Activated T-cell treated with anti-CD3 and anti-CD28 coated beads, Interleukin-2, amount 50 U/mL, for 72 hours (primary cell): ENCODE measurements around the gene CYSTM1. TPM values are rescaled to one million over a fixed set of nuclear protein-coding genes. Genes with fewer than 3 reads are reported as not detected.

ENCODE experiments used
- ATAC-seq, 2 donors: fragments of 150-1000 bp; cut with Tn5 transposase; replicated peaks in 1 of 2; 2 replicates each; pipeline ENCODE4 v1.10.0; 2021; ENCODE audit warnings: moderate library complexity in 2 of 2, mild to moderate bottlenecking in 1 of 2
- DNase-seq, 2 donors: peaks; one replicate each; pipeline ENCODE4 v3.0.0; 2021 to 2022; ENCODE audit warnings: mixed read lengths in 1 of 2
- H3K27ac Mint-ChIP-seq: one replicate; pipeline ENCODE4 v1.8.0; 2022; ENCODE audit warnings: mild to moderate bottlenecking, moderate library complexity, mixed read lengths
- H3K27me3 Mint-ChIP-seq: one replicate; pipeline ENCODE4 v1.8.0; 2022; ENCODE audit warnings: low read depth, mixed read lengths
- H3K36me3 Mint-ChIP-seq, 2 donors: one replicate each; pipeline ENCODE4 v1.8.0; 2022; ENCODE audit warnings: mixed read lengths in 2 of 2, mild to moderate bottlenecking in 1 of 2; ENCODE audit not compliant: insufficient read depth in 2 of 2
- H3K4me1 Mint-ChIP-seq: one replicate; pipeline ENCODE4 v1.8.0; 2022; ENCODE audit warnings: low read depth, mixed read lengths
- H3K4me3 Mint-ChIP-seq, 2 donors: one replicate each; pipeline ENCODE4 v1.8.0; 2022; ENCODE audit warnings: mild to moderate bottlenecking in 2 of 2, mixed read lengths in 2 of 2, moderate library complexity in 2 of 2
- H3K9me3 Mint-ChIP-seq, 2 donors: one replicate each; pipeline ENCODE4 v1.8.0; 2022; ENCODE audit warnings: mixed read lengths in 2 of 2
- total RNA-seq, 2 donors: library from RNA; stranded (reverse); gene quantifications; one replicate each; pipeline ENCODE4 v1.2.3, GENCODE V29; 2022

CYSTM1 gene
- total RNA-seq, 2 donors from 2014 or later, result 15.3 to 18.9 TPM

- Mint-ChIP-seq H3K4me1 (peaks cover 43% of the 10 kb centered on the region), H3K27ac (no peak overlapping the region), H3K9me3 (no peaks in the 10 kb centered on the region), H3K4me3 (no peak overlapping the region), H3K36me3 (peaks cover 12 to 13% of the 10 kb centered on the region in 2 donors), H3K27me3 (no peaks in the 10 kb centered on the region)
- no peak for ATAC-seq
- DNase-seq, result no peak
Measured at GRCh38 chr5:140256726-140257125, 81.7 kb downstream of the CYSTM1 start.

- Mint-ChIP-seq H3K27me3 (no peaks in the 10 kb centered on the region), H3K9me3 (no peaks in the 10 kb centered on the region), H3K4me1 (peaks cover 32% of the 10 kb centered on the region), H3K36me3 (peaks cover 11 to 12% of the 10 kb centered on the region in 2 donors), H3K4me3 (no peak overlapping the region), H3K27ac (peak overlapping the region; percentile 77)
- DNase-seq (no peak), ATAC-seq (no peak)
Measured at GRCh38 chr5:140258016-140258415, 83.0 kb downstream of the CYSTM1 start.

GRCh38 chr5:140258873-140259272 lies 83.9 kb downstream of the CYSTM1 start:
- no peak for DNase-seq
- Mint-ChIP-seq H3K27ac (peak overlapping the region; percentile 49), H3K9me3 (no peaks in the 10 kb centered on the region), H3K36me3 (peaks cover 11 to 12% of the 10 kb centered on the region in 2 donors), H3K4me1 (peaks cover 32% of the 10 kb centered on the region), H3K27me3 (no peaks in the 10 kb centered on the region), H3K4me3 (peak overlapping the region in 1 of 2 donors; percentile 24)
- no peak for ATAC-seq

- Mint-ChIP-seq H3K36me3 (peaks cover 11 to 12% of the 10 kb centered on the region in 2 donors), H3K4me1 (peaks cover 32% of the 10 kb centered on the region), H3K27me3 (no peaks in the 10 kb centered on the region), H3K4me3 (peak overlapping the region; percentile 1 to 29), H3K9me3 (no peaks in the 10 kb centered on the region), H3K27ac (peak overlapping the region; percentile 69)
- peak; percentile 24 to 25 for DNase-seq
- ATAC-seq, result peak; percentile 62 to 63
Measured at GRCh38 chr5:140259500-140259899, 84.5 kb downstream of the CYSTM1 start.

- H3K4me1 Mint-ChIP-seq, result peaks cover 35% of the 10 kb centered on the region
- H3K27ac Mint-ChIP-seq, result no peak overlapping the region
- no peaks in the 10 kb centered on the region for H3K9me3 Mint-ChIP-seq
- H3K4me3 Mint-ChIP-seq, result no peak overlapping the region
- peaks cover 11 to 12% of the 10 kb centered on the region in 2 donors for H3K36me3 Mint-ChIP-seq
- H3K27me3 Mint-ChIP-seq, result no peaks in the 10 kb centered on the region
- DNase-seq (no peak), ATAC-seq (no peak)
Measured at GRCh38 chr5:140260089-140260656, 85.2 kb downstream of the CYSTM1 start.

- DNase-seq, result peak; percentile 24 to 28
Measured at GRCh38 chr5:140261403-140262171, 86.6 kb downstream of the CYSTM1 start.

GRCh38 chr5:140262221-140262620 lies 87.2 kb downstream of the CYSTM1 start:
- ATAC-seq (no peak), DNase-seq (no peak)
- Mint-ChIP-seq H3K36me3 (peaks cover 11 to 12% of the 10 kb centered on the region in 2 donors), H3K9me3 (no peaks in the 10 kb centered on the region), H3K4me1 (peaks cover 56% of the 10 kb centered on the region), H3K27ac (peak overlapping the region; percentile 3), H3K4me3 (no peak overlapping the region), H3K27me3 (no peaks in the 10 kb centered on the region)

More at GRCh38 chr5:140261403-140262171, 86.6 kb downstream of the CYSTM1 start:
- Mint-ChIP-seq H3K27ac (peak overlapping the region; percentile 47), H3K9me3 (no peaks in the 10 kb centered on the region), H3K4me3 (peak overlapping the region in 1 of 2 donors; percentile 28), H3K36me3 (peaks cover 11 to 12% of the 10 kb centered on the region in 2 donors), H3K27me3 (no peaks in the 10 kb centered on the region), H3K4me1 (peaks cover 49% of the 10 kb centered on the region)
- ATAC-seq, result peak; percentile 80 to 82

- peaks cover 9% of the 10 kb centered on the region in 2 donors for H3K36me3 Mint-ChIP-seq
- H3K27ac Mint-ChIP-seq, result no peak overlapping the region
- DNase-seq, result no peak
- no peaks in the 10 kb centered on the region for H3K9me3 Mint-ChIP-seq
- peaks cover 62% of the 10 kb centered on the region for H3K4me1 Mint-ChIP-seq
- H3K4me3 Mint-ChIP-seq, result no peak overlapping the region
- no peaks in the 10 kb centered on the region for H3K27me3 Mint-ChIP-seq
- ATAC-seq, result no peak
Measured at GRCh38 chr5:140262839-140263238, 87.9 kb downstream of the CYSTM1 start.

- H3K36me3 Mint-ChIP-seq, result no peaks in the 10 kb centered on the region
- ATAC-seq, result no peak
- no peaks in the 10 kb centered on the region for H3K27me3 Mint-ChIP-seq
- H3K4me3 Mint-ChIP-seq, result no peak overlapping the region
- DNase-seq, result no peak
- no peaks in the 10 kb centered on the region for H3K9me3 Mint-ChIP-seq
- no peak overlapping the region for H3K27ac Mint-ChIP-seq
- H3K4me1 Mint-ChIP-seq, result peaks cover 42% of the 10 kb centered on the region
Measured at GRCh38 chr5:140265845-140266244, 90.9 kb downstream of the CYSTM1 start.

- peak overlapping the region; percentile 3 for H3K27ac Mint-ChIP-seq
- H3K9me3 Mint-ChIP-seq, result no peaks in the 10 kb centered on the region
- H3K4me1 Mint-ChIP-seq, result peaks cover 36% of the 10 kb centered on the region
- H3K4me3 Mint-ChIP-seq, result peak overlapping the region; percentile 68 to 75
- no peaks in the 10 kb centered on the region for H3K27me3 Mint-ChIP-seq
- no peak for DNase-seq
- no peaks in the 10 kb centered on the region for H3K36me3 Mint-ChIP-seq
- ATAC-seq, result peak; percentile 50 to 56
Measured at GRCh38 chr5:140266471-140267200, 91.6 kb downstream of the CYSTM1 start.

- peak overlapping the region; percentile 62 for H3K27ac Mint-ChIP-seq
- H3K36me3 Mint-ChIP-seq, result no peaks in the 10 kb centered on the region
- H3K9me3 Mint-ChIP-seq, result no peaks in the 10 kb centered on the region
- H3K27me3 Mint-ChIP-seq, result no peaks in the 10 kb centered on the region
- ATAC-seq (peak; percentile 65 to 72), DNase-seq (no peak)
- peaks cover 34% of the 10 kb centered on the region for H3K4me1 Mint-ChIP-seq
- peak overlapping the region; percentile 68 to 75 for H3K4me3 Mint-ChIP-seq
Measured at GRCh38 chr5:140267201-140267540, 92.2 kb downstream of the CYSTM1 start.

- Mint-ChIP-seq H3K27me3 (no peaks in the 10 kb centered on the region), H3K9me3 (no peaks in the 10 kb centered on the region), H3K4me3 (peak overlapping the region; percentile 68 to 75), H3K36me3 (no peaks in the 10 kb centered on the region), H3K27ac (peak overlapping the region; percentile 62), H3K4me1 (peaks cover 34% of the 10 kb centered on the region)
- no peak for DNase-seq
- peak in 1 of 2 donors; percentile 9 for ATAC-seq
Measured at GRCh38 chr5:140267559-140268018, 92.6 kb downstream of the CYSTM1 start.

GRCh38 chr5:140270008-140270407 lies 95.0 kb downstream of the CYSTM1 start:
- Mint-ChIP-seq H3K4me3 (no peak overlapping the region), H3K27me3 (no peaks in the 10 kb centered on the region), H3K4me1 (peaks cover 43% of the 10 kb centered on the region), H3K36me3 (peaks cover 0 to 2% of the 10 kb centered on the region in 2 donors), H3K27ac (no peak overlapping the region), H3K9me3 (no peaks in the 10 kb centered on the region)
- DNase-seq, result no peak
- ATAC-seq, result no peak
